Breast epithelium (tissue), 3 donors: ENCODE measurements around the gene FHL1.

Experiments
- POLR2AphosphoS5 ChIP-seq, 3 donors: sonication (generic); formaldehyde crosslinking; IDR thresholded peaks; one replicate each; pipeline ENCODE4 v1.6.1; 2017; ENCODE audit warnings: antibody characterized with exemption in 3 of 3
- TF ChIP-seq, protein P1 (sequence below), 3 donors: fragments of 450-650 bp; IDR thresholded peaks; one replicate each; pipeline ENCODE4 v1.5.1; 2016 to 2017; ENCODE audit warnings: antibody characterized with exemption in 3 of 3, mild to moderate bottlenecking in 3 of 3, moderate library complexity in 3 of 3

DNA sequence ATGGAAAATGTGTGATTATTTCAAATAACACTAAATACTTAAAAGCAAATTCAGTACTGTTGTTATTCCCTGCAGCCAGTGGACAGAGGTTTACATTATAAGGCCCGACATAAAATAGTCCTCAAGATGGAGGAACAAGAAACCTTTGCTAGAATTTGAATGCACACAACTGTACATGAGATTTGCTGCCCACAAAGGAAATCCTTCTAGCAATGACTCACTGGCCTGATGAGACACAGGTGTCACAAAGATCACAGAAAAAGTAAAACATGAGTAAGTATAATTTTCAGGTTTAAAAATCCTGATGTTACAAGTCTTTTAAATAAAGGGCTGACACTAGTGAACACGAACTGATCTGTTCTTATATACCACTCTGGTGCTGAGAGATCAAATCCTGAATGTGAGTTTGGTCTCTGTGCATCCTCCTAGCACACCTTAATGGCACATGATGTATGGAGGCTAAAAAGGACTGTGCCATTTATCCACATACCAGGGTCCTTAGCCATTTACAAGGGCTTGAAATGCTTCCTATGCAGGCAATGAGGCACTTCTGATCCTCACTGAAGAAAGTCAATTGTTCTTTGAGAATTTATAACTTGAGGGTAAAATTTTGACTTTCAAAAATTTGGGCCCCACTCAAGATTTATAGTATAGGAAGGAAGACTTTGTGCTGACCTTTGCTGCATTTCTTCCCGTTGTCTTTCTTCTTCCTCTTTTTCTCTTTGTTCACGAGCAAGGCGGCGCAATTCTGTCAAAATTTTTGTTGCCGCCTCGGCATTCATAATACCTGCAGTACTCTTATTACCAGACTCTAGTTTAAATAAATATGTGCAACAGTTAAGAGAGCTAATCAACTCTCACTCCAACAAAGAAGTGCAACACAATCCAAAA is 80.9 kb downstream of the FHL1 start:
- TF ChIP-seq, protein P1, sequence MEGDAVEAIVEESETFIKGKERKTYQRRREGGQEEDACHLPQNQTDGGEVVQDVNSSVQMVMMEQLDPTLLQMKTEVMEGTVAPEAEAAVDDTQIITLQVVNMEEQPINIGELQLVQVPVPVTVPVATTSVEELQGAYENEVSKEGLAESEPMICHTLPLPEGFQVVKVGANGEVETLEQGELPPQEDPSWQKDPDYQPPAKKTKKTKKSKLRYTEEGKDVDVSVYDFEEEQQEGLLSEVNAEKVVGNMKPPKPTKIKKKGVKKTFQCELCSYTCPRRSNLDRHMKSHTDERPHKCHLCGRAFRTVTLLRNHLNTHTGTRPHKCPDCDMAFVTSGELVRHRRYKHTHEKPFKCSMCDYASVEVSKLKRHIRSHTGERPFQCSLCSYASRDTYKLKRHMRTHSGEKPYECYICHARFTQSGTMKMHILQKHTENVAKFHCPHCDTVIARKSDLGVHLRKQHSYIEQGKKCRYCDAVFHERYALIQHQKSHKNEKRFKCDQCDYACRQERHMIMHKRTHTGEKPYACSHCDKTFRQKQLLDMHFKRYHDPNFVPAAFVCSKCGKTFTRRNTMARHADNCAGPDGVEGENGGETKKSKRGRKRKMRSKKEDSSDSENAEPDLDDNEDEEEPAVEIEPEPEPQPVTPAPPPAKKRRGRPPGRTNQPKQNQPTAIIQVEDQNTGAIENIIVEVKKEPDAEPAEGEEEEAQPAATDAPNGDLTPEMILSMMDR (IDR thresholded peaks at IDR 0.05) = no peak
- TF ChIP-seq POLR2AphosphoS5 (IDR thresholded peaks at IDR 0.05) = no peak
